Measurements from ENCODE around the gene PLCB4.
A peak's percentile ranks its signal among the peaks of the same experiment; 100 is the strongest.

PLCB4 gene

DNA sequence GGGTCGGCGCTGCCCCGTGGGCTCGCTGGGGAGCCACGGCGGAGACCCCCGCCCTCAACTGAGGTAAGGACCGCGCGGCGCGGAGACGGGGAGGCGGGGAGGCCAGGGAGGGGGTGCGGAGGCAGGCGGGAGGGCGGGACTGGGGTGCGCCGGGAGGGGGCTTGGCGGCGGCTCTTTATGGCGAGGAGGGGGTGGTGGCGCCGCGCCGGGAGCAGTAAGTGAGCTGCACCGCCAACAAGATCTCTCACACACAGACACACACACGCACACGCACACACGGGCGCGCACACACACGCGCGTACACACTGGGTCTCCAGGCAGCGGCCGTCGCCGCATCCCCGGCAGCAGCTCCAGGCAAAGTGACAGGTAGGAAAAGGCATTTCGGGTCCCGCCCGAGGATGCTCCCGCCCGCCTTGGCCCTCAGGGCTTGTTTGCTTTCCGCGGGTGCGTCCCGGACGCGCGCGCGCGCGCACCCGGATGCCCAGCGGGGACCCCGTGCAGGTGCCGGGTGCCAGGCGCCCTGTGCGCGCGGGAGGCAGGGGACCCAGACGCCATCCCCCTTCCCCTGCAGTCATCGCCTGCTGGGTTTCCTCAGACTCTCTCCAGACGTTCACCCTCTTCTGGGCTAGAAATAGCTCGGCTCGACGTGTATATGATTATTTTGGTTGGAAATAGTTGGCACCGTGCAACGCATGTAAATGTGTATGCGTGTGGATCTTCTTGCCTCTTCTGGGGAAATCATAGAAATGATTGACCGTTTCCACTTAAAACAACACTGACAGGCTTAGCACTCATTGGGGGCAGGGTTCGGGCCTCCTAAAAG is at the start of gene PLCB4:
Gene PLCB4, plus strand, starts transcription at position 247 of the 823 bp plus-strand sequence. CDS start 238,728 bp downstream, outside the sequence.
- H3K36me3 ChIP-seq (ENCODE audit: control insufficient read depth, insufficient read depth, low read length): no peaks in the 10 kb centered on the region
- no peaks in the 10 kb centered on the region for H3K27me3 ChIP-seq (ENCODE audit: control insufficient read depth, insufficient read depth, low read length)
- H3K27ac ChIP-seq (ENCODE audit: low read depth, low read length): peak within 1 kb of the TSS; percentile 68
- H3K9ac ChIP-seq (ENCODE audit: low read depth, low read length): peak within 1 kb of the TSS; percentile 56
- peak within 1 kb of the TSS; percentile 90 for H3K4me3 ChIP-seq (ENCODE audit: low read depth, low read length)
- H3K4me1 ChIP-seq (ENCODE audit: control insufficient read depth, insufficient read depth, low read length): peaks cover 47% of the 10 kb centered on the region
- no peaks in the 10 kb centered on the region for H3K9me3 ChIP-seq (ENCODE audit: control insufficient read depth, insufficient read depth, low read length)

DNA sequence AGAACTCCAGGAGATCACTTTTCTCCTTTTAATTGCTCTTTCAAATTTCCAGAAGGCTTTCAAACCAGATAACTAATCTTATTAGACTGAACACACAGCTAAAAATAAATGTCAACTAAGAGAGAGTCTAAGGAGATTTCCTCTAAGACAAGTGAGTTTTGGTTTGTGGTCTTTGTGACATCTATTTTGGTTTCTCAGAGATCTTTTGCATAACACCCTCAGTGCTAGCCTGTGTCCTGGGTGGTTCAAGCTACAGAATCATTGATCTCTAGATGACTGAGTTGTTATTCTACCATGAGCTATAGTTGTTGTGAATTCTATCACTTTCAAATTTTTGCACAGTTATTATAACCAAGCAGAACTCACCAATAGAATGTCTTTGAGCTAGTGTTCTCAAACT is 49.1 kb upstream of the PLCB4 start:
- Histone ChIP-seq H3K9me3 (ENCODE audit: control insufficient read depth, insufficient read depth, low read length) (no peaks in the 10 kb centered on the region; the same call in 1 of the 2 replicates), H3K27me3 (ENCODE audit: control insufficient read depth, insufficient read depth, low read length) (no peaks in the 10 kb centered on the region), H3K36me3 (ENCODE audit: control insufficient read depth, insufficient read depth, low read length) (no peaks in the 10 kb centered on the region), H3K4me3 (ENCODE audit: low read depth, low read length) (no peak overlapping the region), H3K4me1 (ENCODE audit: control insufficient read depth, insufficient read depth, low read length) (peaks cover 36% of the 10 kb centered on the region), H3K27ac (ENCODE audit: low read depth, low read length) (peak overlapping the region; percentile 32), H3K9ac (ENCODE audit: low read depth, low read length) (no peak overlapping the region)

DNA sequence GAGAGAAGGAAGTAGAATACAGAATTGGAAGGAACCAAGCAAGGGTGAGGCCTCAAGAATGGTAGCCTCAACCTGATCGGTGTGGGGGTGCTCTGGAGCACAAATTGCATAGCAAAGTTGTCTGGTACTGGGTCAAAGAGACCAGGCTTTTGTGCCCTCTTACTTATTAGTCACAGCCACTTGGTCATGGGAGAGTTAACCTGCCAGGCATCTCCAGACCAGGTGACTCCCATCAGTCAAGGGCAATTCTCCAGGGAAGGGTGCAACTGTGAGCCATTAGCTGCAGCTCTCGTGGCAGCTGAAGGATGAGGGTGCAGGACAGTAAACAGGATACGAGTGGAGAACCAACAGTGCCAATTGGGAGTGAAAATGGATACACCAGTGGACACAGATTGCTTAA is 47.7 kb upstream of the PLCB4 start:
- Histone ChIP-seq H3K27me3 (ENCODE audit: control insufficient read depth, insufficient read depth, low read length) (no peaks in the 10 kb centered on the region), H3K9me3 (ENCODE audit: control insufficient read depth, insufficient read depth, low read length) (no peaks in the 10 kb centered on the region), H3K4me3 (ENCODE audit: low read depth, low read length) (no peak overlapping the region), H3K27ac (ENCODE audit: low read depth, low read length) (no peak overlapping the region), H3K36me3 (ENCODE audit: control insufficient read depth, insufficient read depth, low read length) (no peaks in the 10 kb centered on the region), H3K9ac (ENCODE audit: low read depth, low read length) (no peak overlapping the region), H3K4me1 (ENCODE audit: control insufficient read depth, insufficient read depth, low read length) (peaks cover 34% of the 10 kb centered on the region)

DNA sequence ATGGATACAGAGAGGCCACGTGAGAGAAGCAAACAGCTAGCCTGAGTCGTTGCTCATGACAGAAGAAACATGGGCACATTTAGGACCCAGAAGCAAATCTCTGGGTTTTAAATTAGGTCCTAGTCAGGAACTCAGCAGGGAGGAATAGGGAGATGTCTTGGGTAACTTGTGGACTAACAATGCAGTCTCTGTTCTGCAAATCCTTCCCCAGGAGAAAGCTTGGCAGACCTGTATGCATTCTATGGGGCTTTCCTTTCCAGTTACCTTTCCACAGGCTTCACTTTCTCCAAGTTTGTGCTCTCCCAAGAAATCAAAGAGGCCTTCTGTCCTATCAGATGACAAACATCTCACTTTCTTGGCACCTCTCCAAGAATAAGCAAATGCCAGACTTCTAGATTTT is 47.2 kb upstream of the PLCB4 start:
- no peaks in the 10 kb centered on the region for H3K27me3 ChIP-seq (ENCODE audit: control insufficient read depth, insufficient read depth, low read length)
- H3K9me3 ChIP-seq (ENCODE audit: control insufficient read depth, insufficient read depth, low read length): no peaks in the 10 kb centered on the region
- H3K9ac ChIP-seq (ENCODE audit: low read depth, low read length): no peak overlapping the region
- H3K36me3 ChIP-seq (ENCODE audit: control insufficient read depth, insufficient read depth, low read length): no peaks in the 10 kb centered on the region
- peak overlapping the region; percentile 79 for H3K27ac ChIP-seq (ENCODE audit: low read depth, low read length)
- H3K4me3 ChIP-seq (ENCODE audit: low read depth, low read length): no peak overlapping the region
- H3K4me1 ChIP-seq (ENCODE audit: control insufficient read depth, insufficient read depth, low read length): peaks cover 37% of the 10 kb centered on the region

DNA sequence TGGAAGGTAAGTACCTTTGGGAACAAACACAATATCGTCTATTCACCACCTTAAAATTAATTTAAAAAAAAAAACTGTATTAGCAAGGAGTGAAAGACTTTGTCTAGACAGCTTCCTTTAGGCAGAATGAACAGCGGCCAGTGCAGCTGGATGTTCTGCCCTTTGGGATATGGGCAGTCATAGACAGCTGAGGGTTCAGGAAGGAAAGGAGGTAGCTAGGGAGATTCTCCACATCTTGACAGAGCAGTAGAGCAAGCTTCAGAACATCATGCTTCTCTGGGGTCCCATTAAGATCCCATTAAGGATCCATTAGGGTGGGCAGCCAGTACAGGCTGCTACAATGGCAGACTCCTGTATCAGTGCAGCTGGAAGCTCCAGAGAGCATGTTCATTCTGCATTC is 46.5 kb upstream of the PLCB4 start:
- Histone ChIP-seq H3K4me1 (ENCODE audit: control insufficient read depth, insufficient read depth, low read length) (peaks cover 39% of the 10 kb centered on the region), H3K9ac (ENCODE audit: low read depth, low read length) (no peak overlapping the region), H3K27ac (ENCODE audit: low read depth, low read length) (peak overlapping the region; percentile 79), H3K4me3 (ENCODE audit: low read depth, low read length) (no peak overlapping the region), H3K27me3 (ENCODE audit: control insufficient read depth, insufficient read depth, low read length) (no peaks in the 10 kb centered on the region), H3K36me3 (ENCODE audit: control insufficient read depth, insufficient read depth, low read length) (no peaks in the 10 kb centered on the region), H3K9me3 (ENCODE audit: control insufficient read depth, insufficient read depth, low read length) (no peaks in the 10 kb centered on the region)

DNA sequence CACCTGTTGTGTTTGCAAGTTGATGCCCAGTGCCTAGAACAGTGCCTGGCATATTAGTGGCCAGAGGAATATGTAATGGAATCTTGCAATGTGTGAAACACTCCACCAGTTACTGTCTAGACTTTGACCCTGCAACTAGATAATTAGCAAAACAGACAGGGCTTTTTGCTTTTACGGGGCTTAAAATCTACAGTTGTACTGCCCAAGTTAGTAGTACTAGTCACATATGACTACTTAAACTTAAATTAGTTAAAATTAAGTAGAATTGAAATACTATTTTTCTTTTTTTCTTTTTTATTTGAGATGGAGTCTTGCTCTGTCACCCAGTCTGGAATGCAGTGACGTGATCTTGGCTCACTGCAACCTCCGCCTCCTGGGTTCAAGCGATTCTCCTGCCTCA is 44.3 kb upstream of the PLCB4 start:
- H3K36me3 ChIP-seq (ENCODE audit: control insufficient read depth, insufficient read depth, low read length): no peaks in the 10 kb centered on the region
- no peaks in the 10 kb centered on the region for H3K9me3 ChIP-seq (ENCODE audit: control insufficient read depth, insufficient read depth, low read length)
- peaks cover 28% of the 10 kb centered on the region for H3K4me1 ChIP-seq (ENCODE audit: control insufficient read depth, insufficient read depth, low read length)
- H3K27me3 ChIP-seq (ENCODE audit: control insufficient read depth, insufficient read depth, low read length): no peaks in the 10 kb centered on the region
- H3K9ac ChIP-seq (ENCODE audit: low read depth, low read length): no peak overlapping the region
- H3K27ac ChIP-seq (ENCODE audit: low read depth, low read length): no peak overlapping the region
- no peak overlapping the region for H3K4me3 ChIP-seq (ENCODE audit: low read depth, low read length)

DNA sequence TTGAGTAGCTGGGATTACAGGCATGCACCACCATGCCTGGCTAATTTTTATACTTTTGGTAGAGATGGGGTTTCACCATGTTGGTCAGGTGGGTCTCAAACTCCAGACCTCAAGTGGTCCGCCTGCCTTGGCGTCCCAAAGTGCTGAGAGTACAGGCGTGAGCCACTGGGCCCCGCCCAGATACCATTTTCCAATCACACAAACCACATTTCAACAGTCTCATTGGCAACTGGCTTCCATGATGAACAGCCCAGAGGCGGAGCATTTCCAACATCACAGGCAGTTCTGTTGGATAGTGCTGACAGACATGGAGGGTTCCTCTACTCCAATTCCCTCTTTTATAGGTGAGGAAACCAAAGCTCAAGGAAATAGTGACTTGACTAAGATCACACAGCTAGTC is 43.9 kb upstream of the PLCB4 start:
- Histone ChIP-seq H3K27me3 (ENCODE audit: control insufficient read depth, insufficient read depth, low read length) (no peaks in the 10 kb centered on the region), H3K4me1 (ENCODE audit: control insufficient read depth, insufficient read depth, low read length) (peaks cover 24% of the 10 kb centered on the region), H3K4me3 (ENCODE audit: low read depth, low read length) (no peak overlapping the region), H3K36me3 (ENCODE audit: control insufficient read depth, insufficient read depth, low read length) (no peaks in the 10 kb centered on the region), H3K9ac (ENCODE audit: low read depth, low read length) (no peak overlapping the region), H3K9me3 (ENCODE audit: control insufficient read depth, insufficient read depth, low read length) (no peaks in the 10 kb centered on the region), H3K27ac (ENCODE audit: low read depth, low read length) (no peak overlapping the region)

DNA sequence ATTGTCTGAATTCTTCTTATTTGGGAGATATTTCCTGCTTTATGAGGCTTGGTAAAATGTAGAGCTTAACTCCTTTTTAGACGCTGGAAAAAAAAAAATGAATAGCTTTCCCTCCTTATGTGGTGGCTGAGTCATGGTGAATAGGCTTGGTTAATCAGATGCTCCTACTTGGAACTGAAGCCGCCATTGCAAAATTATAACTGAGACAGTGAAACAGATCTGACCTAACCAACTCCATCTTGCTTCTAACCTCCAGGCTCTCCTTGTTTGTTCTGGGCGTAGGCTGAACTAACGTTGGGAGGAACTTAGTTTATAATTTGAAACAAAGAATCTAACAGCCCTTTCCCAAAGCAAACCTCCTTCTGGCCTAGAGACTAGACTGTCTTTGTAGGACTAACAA is 43.2 kb upstream of the PLCB4 start:
- H3K4me1 ChIP-seq (ENCODE audit: control insufficient read depth, insufficient read depth, low read length): peaks cover 23% of the 10 kb centered on the region
- H3K36me3 ChIP-seq (ENCODE audit: control insufficient read depth, insufficient read depth, low read length): no peaks in the 10 kb centered on the region
- no peak overlapping the region for H3K9ac ChIP-seq (ENCODE audit: low read depth, low read length)
- H3K9me3 ChIP-seq (ENCODE audit: control insufficient read depth, insufficient read depth, low read length): no peaks in the 10 kb centered on the region
- no peaks in the 10 kb centered on the region for H3K27me3 ChIP-seq (ENCODE audit: control insufficient read depth, insufficient read depth, low read length)
- no peak overlapping the region for H3K27ac ChIP-seq (ENCODE audit: low read depth, low read length)
- H3K4me3 ChIP-seq (ENCODE audit: low read depth, low read length): no peak overlapping the region

DNA sequence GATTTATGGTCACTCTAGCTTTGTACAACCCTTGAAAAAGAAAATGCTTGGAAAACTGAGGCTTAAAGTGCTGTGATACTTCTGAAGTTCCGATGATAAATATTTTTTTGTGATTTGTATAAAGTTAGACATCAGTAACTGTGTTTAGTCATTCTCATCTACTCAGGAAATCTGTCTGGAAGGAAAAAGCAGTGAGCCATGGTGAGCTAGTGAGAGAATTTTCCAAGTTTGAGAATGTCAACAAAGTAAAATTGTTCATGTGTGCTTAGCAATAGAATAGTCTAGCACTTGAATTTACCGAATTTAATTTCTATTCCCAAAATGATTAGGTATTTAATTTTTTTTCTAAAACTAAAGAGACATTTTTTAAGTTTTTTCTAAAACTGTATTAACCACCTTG is 41.3 kb upstream of the PLCB4 start:
- H3K4me3 ChIP-seq (ENCODE audit: low read depth, low read length): no peak overlapping the region
- H3K9me3 ChIP-seq (ENCODE audit: control insufficient read depth, insufficient read depth, low read length): no peaks in the 10 kb centered on the region
- H3K4me1 ChIP-seq (ENCODE audit: control insufficient read depth, insufficient read depth, low read length): peaks cover 8% of the 10 kb centered on the region
- no peaks in the 10 kb centered on the region for H3K27me3 ChIP-seq (ENCODE audit: control insufficient read depth, insufficient read depth, low read length)
- H3K27ac ChIP-seq (ENCODE audit: low read depth, low read length): no peak overlapping the region
- no peak overlapping the region for H3K9ac ChIP-seq (ENCODE audit: low read depth, low read length)
- H3K36me3 ChIP-seq (ENCODE audit: control insufficient read depth, insufficient read depth, low read length): no peaks in the 10 kb centered on the region

DNA sequence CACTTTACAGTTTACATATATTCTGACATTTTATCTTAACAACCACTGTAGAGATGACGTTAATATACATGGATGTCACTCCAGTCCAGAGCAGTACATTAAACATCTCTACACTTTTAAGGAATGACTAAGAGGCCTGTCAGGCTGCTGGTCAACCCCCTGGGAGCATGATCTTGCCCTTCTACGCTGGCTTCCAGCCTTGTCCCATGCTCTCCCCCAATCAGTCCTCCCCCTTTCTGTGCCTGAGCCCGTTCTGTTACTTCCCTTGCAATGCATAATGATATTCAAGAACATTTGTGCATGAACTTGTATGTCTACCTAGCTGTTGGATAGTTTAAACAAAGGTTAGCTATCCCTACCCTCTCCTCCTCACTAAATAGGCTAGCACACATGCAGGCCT is 40.5 kb upstream of the PLCB4 start:
- Histone ChIP-seq H3K27ac (ENCODE audit: low read depth, low read length) (no peak overlapping the region), H3K9me3 (ENCODE audit: control insufficient read depth, insufficient read depth, low read length) (no peaks in the 10 kb centered on the region), H3K4me1 (ENCODE audit: control insufficient read depth, insufficient read depth, low read length) (peaks cover 6% of the 10 kb centered on the region; the same call in 1 of the 2 replicates), H3K4me3 (ENCODE audit: low read depth, low read length) (no peak overlapping the region), H3K9ac (ENCODE audit: low read depth, low read length) (no peak overlapping the region), H3K36me3 (ENCODE audit: control insufficient read depth, insufficient read depth, low read length) (no peaks in the 10 kb centered on the region), H3K27me3 (ENCODE audit: control insufficient read depth, insufficient read depth, low read length) (no peaks in the 10 kb centered on the region)

DNA sequence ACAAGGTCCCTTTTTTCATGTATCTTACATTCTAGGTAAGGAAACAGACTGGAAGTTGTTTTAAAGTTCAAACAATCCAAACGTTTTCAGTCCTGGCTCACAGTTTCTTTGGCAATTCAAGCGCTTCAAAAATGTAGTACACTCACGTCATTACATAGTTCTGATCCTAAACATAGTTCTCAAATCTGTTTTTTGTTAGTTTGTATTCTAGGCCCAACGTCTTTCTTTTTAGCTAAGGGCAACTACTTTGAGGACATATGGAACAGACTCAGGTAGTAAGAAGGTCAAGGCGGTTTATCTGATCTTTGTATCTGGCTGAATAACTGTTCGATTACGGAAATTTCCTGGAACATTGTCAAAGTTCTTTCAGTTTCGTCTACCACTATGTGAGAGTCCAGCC is 36.9 kb upstream of the PLCB4 start:
- Histone ChIP-seq H3K9ac (ENCODE audit: low read depth, low read length) (no peak overlapping the region), H3K27me3 (ENCODE audit: control insufficient read depth, insufficient read depth, low read length) (no peaks in the 10 kb centered on the region), H3K4me3 (ENCODE audit: low read depth, low read length) (no peak overlapping the region), H3K4me1 (ENCODE audit: control insufficient read depth, insufficient read depth, low read length) (no peaks in the 10 kb centered on the region), H3K36me3 (ENCODE audit: control insufficient read depth, insufficient read depth, low read length) (no peaks in the 10 kb centered on the region), H3K27ac (ENCODE audit: low read depth, low read length) (no peak overlapping the region), H3K9me3 (ENCODE audit: control insufficient read depth, insufficient read depth, low read length) (no peaks in the 10 kb centered on the region)

Data from HUES48 (cell line).